ENCODE data around the gene POR.

- TF ChIP-seq POLR2A (IDR thresholded peaks at IDR 0.05): no peak
- no peak for TF ChIP-seq CTCF (IDR thresholded peaks at IDR 0.05)
Measured at GRCh38 chr7:75951506-75951905, 36.6 kb downstream of the POR start.

Measured in uterus (tissue), 2 donors.